HCT116 (cell line): ENCODE measurements around the gene XDH. TPM values are rescaled to one million over a fixed set of nuclear protein-coding genes. Genes with fewer than 3 reads are reported as not detected.

Experiments used
- ATAC-seq: fragments of 200-7000 bp; cut with Tn5 transposase; 2 replicates; pipeline ENCODE4 v1.9.1; 2020; ENCODE audit warnings: mild to moderate bottlenecking, moderate library complexity
- BruUV-seq: library from RNA; stranded (reverse); fragments of 400-500 nt; replicated peaks from 2 replicates; lab custom pipeline; 2021; lab: Mats Ljungman, UMichigan
- CTCF ChIA-PET: fragments of 300-600 bp; sonication (Branson Sonifier 250); formaldehyde crosslinking; loops from one replicate; lab custom pipeline; 2021; ENCODE audit warnings: antibody characterized with exemption; lab: Charles Lee
- POLR2A ChIA-PET: fragments of 300-600, 350-600 bp; sonication (Branson Sonifier 250); formaldehyde crosslinking; loops from one replicate; lab custom pipeline; 2021; ENCODE audit warnings: antibody characterized with exemption; lab: Charles Lee
- RAD21 ChIA-PET, 2 experiments: fragments of 300-600 bp; sonication (Branson Sonifier 250); formaldehyde crosslinking; loops; one replicate each; lab custom pipeline; 2023; ENCODE audit warnings: low total read pairs in 2 of 2; ENCODE audit not compliant: uncharacterized antibody in 2 of 2, unreplicated experiment in 2 of 2, low non-redundant PET in 1 of 2; lab: Charles Lee
- DNase-seq: peaks from one replicate; pipeline ENCODE4 v3.0.0-alpha.2; 2010; ENCODE audit warnings: low read depth, low spot score
- H2AFZ ChIP-seq: fragments of 200-600 bp; shearing (Covaris generic), sonication (generic); 2 replicates; pipeline ENCODE4 v1.6.1; 2017; ENCODE audit warnings: low read depth, mixed run types, mixed read lengths, antibody characterized with exemption, low read length; ENCODE audit not compliant: poor library complexity, severe bottlenecking
- H3K27ac ChIP-seq: 2 replicates; pipeline ENCODE4 v1.5.1; 2012; ENCODE audit warnings: low read depth, low read length
- H3K27me3 ChIP-seq: fragments of 200-600 bp; sonication (generic); 2 replicates; pipeline ENCODE4 v1.6.1; 2016; ENCODE audit warnings: mixed run types, low read length, mixed read lengths; ENCODE audit not compliant: insufficient read depth
- H3K36me3 ChIP-seq, 2 experiments: fragments of 200-500 bp in 1 of 2; fragments of 200-600 bp in 1 of 2; sonication (Bioruptor generic) in 1 of 2; sonication (generic) in 1 of 2; 2 replicates each; pipeline versions ENCODE4 v1.5.1 to v1.6.1; 2014 to 2016; ENCODE audit warnings: low read length in 2 of 2, inconsistent platforms in 1 of 2, mixed read lengths in 1 of 2, mixed run types in 1 of 2; ENCODE audit not compliant: insufficient read depth in 2 of 2, control insufficient read depth in 1 of 2
- H3K4me1 ChIP-seq, 2 experiments: fragments of 200-600 bp in 1 of 2; sonication (generic) in 1 of 2; 2 replicates each; pipeline versions ENCODE4 v1.5.1 to v1.6.1; 2012 to 2017; ENCODE audit warnings: low read length in 2 of 2, inconsistent platforms in 1 of 2, mild to moderate bottlenecking in 1 of 2, mixed read lengths in 1 of 2, mixed run types in 1 of 2, moderate library complexity in 1 of 2; ENCODE audit not compliant: insufficient read depth in 2 of 2, control insufficient read depth in 1 of 2
- H3K4me2 ChIP-seq: fragments of 200-600 bp; sonication (generic); 2 replicates; pipeline ENCODE4 v1.6.1; 2017; ENCODE audit warnings: mixed run types, low read length, mixed read lengths
- H3K4me3 ChIP-seq, 2 experiments: fragments of 200-600 bp in 1 of 2; sonication (generic) in 1 of 2; replicated peaks in 1 of 2; 2 replicates each; pipeline ENCODE4 v1.5.1; 2011 to 2016; ENCODE audit warnings: low read length in 2 of 2, control low read depth in 1 of 2, low read depth in 1 of 2, mild to moderate bottlenecking in 1 of 2, mixed read lengths in 1 of 2, mixed run types in 1 of 2
- H3K79me2 ChIP-seq: fragments of 200-600 bp; sonication (generic); 2 replicates; pipeline ENCODE4 v1.6.1; 2017; ENCODE audit warnings: mild to moderate bottlenecking, mixed run types, low read length, moderate library complexity, mixed read lengths; ENCODE audit not compliant: insufficient read depth
- H3K9ac ChIP-seq: fragments of 200-600 bp; sonication (generic); 2 replicates; pipeline ENCODE4 v1.6.1; 2016; ENCODE audit warnings: low read length, mixed read lengths
- H3K9me2 ChIP-seq: fragments of 200-600 bp; sonication (generic), shearing (Covaris generic); 2 replicates; pipeline ENCODE4 v1.6.1; 2017; ENCODE audit warnings: mixed run types, mild to moderate bottlenecking, moderate library complexity; ENCODE audit not compliant: insufficient read depth
- H3K9me3 ChIP-seq, 2 experiments: fragments of 200-500 bp in 1 of 2; fragments of 200-600 bp in 1 of 2; sonication (Bioruptor generic) in 1 of 2; sonication (generic) in 1 of 2; 2 replicates each; pipeline ENCODE4 v1.6.1; 2014 to 2017; ENCODE audit warnings: low read length in 2 of 2, mixed read lengths in 2 of 2, inconsistent platforms in 1 of 2, low read depth in 1 of 2, mild to moderate bottlenecking in 1 of 2, mixed run types in 1 of 2, moderate library complexity in 1 of 2; ENCODE audit not compliant: control insufficient read depth in 1 of 2, insufficient read depth in 1 of 2
- H4K20me1 ChIP-seq: fragments of 200-600 bp; sonication (generic), shearing (Covaris generic); 2 replicates; pipeline ENCODE4 v1.6.1; 2017; ENCODE audit warnings: mixed run types, mild to moderate bottlenecking, moderate library complexity; ENCODE audit not compliant: insufficient read depth
- CBX3 ChIP-seq: IDR thresholded peaks from 2 replicates; pipeline ENCODE4 v1.6.1; 2012; ENCODE audit warnings: low read depth
- EGR1 ChIP-seq: IDR thresholded peaks from 2 replicates; pipeline ENCODE4 v1.6.1; 2012; ENCODE audit warnings: low read depth
- EZH2phosphoT487 ChIP-seq: fragments of 200-600 bp; IDR thresholded peaks from 2 replicates; pipeline ENCODE4 v1.6.1; 2018; ENCODE audit warnings: antibody characterized with exemption, borderline replicate concordance
- FOSL1 ChIP-seq: IDR thresholded peaks from 2 replicates; pipeline ENCODE4 v1.6.1; 2012; ENCODE audit warnings: low read depth
- JUND ChIP-seq: IDR thresholded peaks from 2 replicates; pipeline ENCODE4 v1.6.1; 2012
- POLR2A ChIP-seq: IDR thresholded peaks from 2 replicates; pipeline ENCODE4 v1.7.0; 2011; ENCODE audit warnings: borderline replicate concordance; ENCODE audit not compliant: insufficient read depth, insufficient read length; ENCODE audit errors: extremely low read depth
- POLR2AphosphoS5 ChIP-seq: IDR thresholded peaks from 2 replicates; pipeline ENCODE4 v1.6.1; 2011; ENCODE audit warnings: mild to moderate bottlenecking, low read depth, low read length, moderate library complexity
- RAD21 ChIP-seq: IDR thresholded peaks from 2 replicates; pipeline ENCODE4 v1.6.1; 2012; ENCODE audit warnings: low read depth, mild to moderate bottlenecking
- SIN3A ChIP-seq: IDR thresholded peaks from 2 replicates; pipeline ENCODE4 v1.6.1; 2012; ENCODE audit warnings: low read depth
- SP1 ChIP-seq: IDR thresholded peaks from 2 replicates; pipeline ENCODE4 v1.6.1; 2012; ENCODE audit warnings: low read depth
- SRF ChIP-seq: IDR thresholded peaks from 2 replicates; pipeline ENCODE4 v1.6.1; 2012; ENCODE audit warnings: low read depth
- TCF7L2 ChIP-seq: IDR thresholded peaks from 2 replicates; pipeline ENCODE4 v1.7.0; 2011; ENCODE audit warnings: borderline replicate concordance, inconsistent platforms; ENCODE audit not compliant: insufficient read depth, insufficient read length; ENCODE audit errors: extremely low read depth
- YY1 ChIP-seq: IDR thresholded peaks from 2 replicates; pipeline ENCODE4 v1.6.1; 2011; ENCODE audit warnings: low read length, low read depth, moderate library complexity, mild to moderate bottlenecking; ENCODE audit not compliant: insufficient replicate concordance; ENCODE audit errors: extremely low read depth
- ZNF274 ChIP-seq: fragments of 200-500 bp; sonication (Bioruptor generic); IDR thresholded peaks from 2 replicates; pipeline ENCODE4 v1.6.1; 2014; ENCODE audit warnings: mild to moderate bottlenecking, low read depth, low read length, inconsistent platforms
- intact Hi-C: fragments of 100-400 bp; cut with micrococcal nuclease; formaldehyde crosslinking; loops from 2 replicates; pipeline ENCODE4 v1.10.0; 2022
- total RNA-seq: library from RNA; stranded (reverse); gene quantifications from one replicate; pipeline ENCODE4 v1.2.1, GENCODE V29; 2021; ENCODE audit not compliant: unreplicated experiment
- TF ChIP-seq, protein P1 (sequence below): IDR thresholded peaks from 2 replicates; pipeline ENCODE4 v1.6.1; 2012
- TF ChIP-seq, protein P2 (sequence below): IDR thresholded peaks from 2 replicates; pipeline ENCODE4 v1.6.1; 2011; ENCODE audit warnings: mild to moderate bottlenecking, low read length, moderate library complexity; ENCODE audit not compliant: insufficient replicate concordance; ENCODE audit errors: extremely low read depth
- TF ChIP-seq, protein P3 (sequence below): IDR thresholded peaks from 2 replicates; pipeline ENCODE4 v1.6.1; 2012
- TF ChIP-seq, protein P4 (sequence below), 3 experiments: fragments of 200-600 bp in 1 of 3; sonication (generic) in 1 of 3; IDR thresholded peaks in 2 of 3; conservative IDR thresholded peaks in 1 of 3; 2 replicates each; pipeline ENCODE4 v1.5.1; 2012 to 2017; ENCODE audit warnings: low read depth in 2 of 3, low read length in 2 of 3, antibody characterized with exemption in 1 of 3, borderline replicate concordance in 1 of 3, control low read depth in 1 of 3, mild to moderate bottlenecking in 1 of 3, mixed read lengths in 1 of 3, mixed run types in 1 of 3, moderate library complexity in 1 of 3; ENCODE audit not compliant: insufficient read depth in 1 of 3

Gene XDH
- total RNA-seq, 1 experiment from 2014 or later: 0.15 TPM

DNA sequence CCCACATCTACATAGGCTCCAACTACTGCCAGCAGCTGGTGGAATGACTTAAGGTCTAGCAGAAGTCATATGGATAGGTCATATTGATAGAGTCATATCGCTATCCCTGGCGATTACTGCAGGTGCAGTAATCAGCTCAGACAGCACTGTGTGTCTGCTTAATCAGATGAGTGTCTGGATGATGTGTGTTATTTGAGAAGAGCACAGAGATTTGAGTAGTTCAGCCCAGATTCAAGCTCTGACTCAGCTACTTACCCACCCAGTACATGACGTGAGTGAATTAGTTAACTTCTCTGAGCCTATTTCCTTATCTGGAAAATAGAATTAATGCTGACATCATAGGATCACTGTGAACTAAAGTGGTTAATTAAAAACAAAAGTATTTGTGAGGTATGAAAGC, 101.6 kb downstream of the XDH start:
- no peak for DNase-seq
- intact Hi-C loops: no loop called here
- TF ChIP-seq YY1: no peak
- TF ChIP-seq RAD21: no peak
- no peak for TF ChIP-seq SP1
- TF ChIP-seq ZNF274: no peak
- no peak for TF ChIP-seq EGR1
- TF ChIP-seq TCF7L2: no peak
- TF ChIP-seq, all 23 proteins: peak for 0
- Histone ChIP-seq H3K27me3 (no peaks in the 10 kb centered on the region), H3K4me1 (no peaks in the 10 kb centered on the region), H3K4me3 (no peak overlapping the region), H3K9ac (no peak overlapping the region), H3K27ac (no peak overlapping the region), H2AFZ (no peak overlapping the region), H3K36me3 (no peaks in the 10 kb centered on the region), H4K20me1 (no peaks in the 10 kb centered on the region), H3K9me2 (no peaks in the 10 kb centered on the region), H3K4me2 (no peak overlapping the region), H3K79me2 (no peaks in the 10 kb centered on the region), H3K9me3 (no peaks in the 10 kb centered on the region)
- ChIA-PET RAD21 (no interaction called here), POLR2A (no interaction called here), CTCF (no interaction called here)
- no peak for ATAC-seq
- BruUV-seq: no TSS peak

DNA sequence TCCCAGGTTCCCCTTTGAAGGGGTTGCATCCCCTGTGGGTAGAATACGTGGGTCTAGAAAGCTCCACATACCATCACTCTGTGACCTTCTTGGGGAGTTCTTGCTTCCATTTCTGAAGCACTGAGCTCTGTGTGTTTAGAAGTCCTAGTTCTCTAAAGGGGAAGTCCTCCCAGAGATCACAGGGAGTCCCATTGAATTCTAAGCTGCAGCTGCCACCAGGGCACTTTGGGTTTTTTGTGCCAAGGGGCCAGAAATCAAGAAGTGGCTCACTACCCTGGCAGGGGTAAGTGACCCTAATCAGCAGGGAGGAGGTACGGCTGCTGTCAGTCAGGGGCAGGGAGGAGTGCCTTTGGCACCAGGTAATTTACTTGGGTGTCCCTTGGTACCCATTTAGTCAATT, 109.7 kb downstream of the XDH start:
- Histone ChIP-seq H3K36me3 (no peaks in the 10 kb centered on the region), H3K9ac (no peak overlapping the region), H3K27ac (no peak overlapping the region), H3K4me1 (no peaks in the 10 kb centered on the region), H3K9me2 (no peaks in the 10 kb centered on the region), H3K79me2 (no peaks in the 10 kb centered on the region), H3K27me3 (0 out of 2 replicates have a peak, but pooled peaks cover 8% of the 10 kb centered on the region), H3K4me3 (no peak overlapping the region), H3K9me3 (no peaks in the 10 kb centered on the region), H3K4me2 (no peak overlapping the region), H4K20me1 (no peaks in the 10 kb centered on the region), H2AFZ (no peak overlapping the region)
- ChIA-PET CTCF (no interaction called here), POLR2A (no interaction called here), RAD21 (no interaction called here)
- ATAC-seq: no peak
- intact Hi-C loops: no loop called here
- DNase-seq: no peak
- no TSS peak for BruUV-seq
- TF ChIP-seq SIN3A (no peak), POLR2AphosphoS5 (no peak), CBX3 (no peak), YY1 (no peak), FOSL1 (no peak), RAD21 (no peak), SRF (no peak), POLR2A (no peak), ZNF274 (no peak), EZH2phosphoT487 (no peak), TCF7L2 (no peak), JUND (no peak)
- TF ChIP-seq, protein P1, sequence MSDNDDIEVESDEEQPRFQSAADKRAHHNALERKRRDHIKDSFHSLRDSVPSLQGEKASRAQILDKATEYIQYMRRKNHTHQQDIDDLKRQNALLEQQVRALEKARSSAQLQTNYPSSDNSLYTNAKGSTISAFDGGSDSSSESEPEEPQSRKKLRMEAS: no peak
- TF ChIP-seq, protein P2, sequence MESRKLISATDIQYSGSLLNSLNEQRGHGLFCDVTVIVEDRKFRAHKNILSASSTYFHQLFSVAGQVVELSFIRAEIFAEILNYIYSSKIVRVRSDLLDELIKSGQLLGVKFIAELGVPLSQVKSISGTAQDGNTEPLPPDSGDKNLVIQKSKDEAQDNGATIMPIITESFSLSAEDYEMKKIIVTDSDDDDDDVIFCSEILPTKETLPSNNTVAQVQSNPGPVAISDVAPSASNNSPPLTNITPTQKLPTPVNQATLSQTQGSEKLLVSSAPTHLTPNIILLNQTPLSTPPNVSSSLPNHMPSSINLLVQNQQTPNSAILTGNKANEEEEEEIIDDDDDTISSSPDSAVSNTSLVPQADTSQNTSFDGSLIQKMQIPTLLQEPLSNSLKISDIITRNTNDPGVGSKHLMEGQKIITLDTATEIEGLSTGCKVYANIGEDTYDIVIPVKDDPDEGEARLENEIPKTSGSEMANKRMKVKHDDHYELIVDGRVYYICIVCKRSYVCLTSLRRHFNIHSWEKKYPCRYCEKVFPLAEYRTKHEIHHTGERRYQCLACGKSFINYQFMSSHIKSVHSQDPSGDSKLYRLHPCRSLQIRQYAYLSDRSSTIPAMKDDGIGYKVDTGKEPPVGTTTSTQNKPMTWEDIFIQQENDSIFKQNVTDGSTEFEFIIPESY: no peak
- TF ChIP-seq, protein P3, sequence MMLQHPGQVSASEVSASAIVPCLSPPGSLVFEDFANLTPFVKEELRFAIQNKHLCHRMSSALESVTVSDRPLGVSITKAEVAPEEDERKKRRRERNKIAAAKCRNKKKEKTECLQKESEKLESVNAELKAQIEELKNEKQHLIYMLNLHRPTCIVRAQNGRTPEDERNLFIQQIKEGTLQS: no peak
- TF ChIP-seq, protein P4, sequence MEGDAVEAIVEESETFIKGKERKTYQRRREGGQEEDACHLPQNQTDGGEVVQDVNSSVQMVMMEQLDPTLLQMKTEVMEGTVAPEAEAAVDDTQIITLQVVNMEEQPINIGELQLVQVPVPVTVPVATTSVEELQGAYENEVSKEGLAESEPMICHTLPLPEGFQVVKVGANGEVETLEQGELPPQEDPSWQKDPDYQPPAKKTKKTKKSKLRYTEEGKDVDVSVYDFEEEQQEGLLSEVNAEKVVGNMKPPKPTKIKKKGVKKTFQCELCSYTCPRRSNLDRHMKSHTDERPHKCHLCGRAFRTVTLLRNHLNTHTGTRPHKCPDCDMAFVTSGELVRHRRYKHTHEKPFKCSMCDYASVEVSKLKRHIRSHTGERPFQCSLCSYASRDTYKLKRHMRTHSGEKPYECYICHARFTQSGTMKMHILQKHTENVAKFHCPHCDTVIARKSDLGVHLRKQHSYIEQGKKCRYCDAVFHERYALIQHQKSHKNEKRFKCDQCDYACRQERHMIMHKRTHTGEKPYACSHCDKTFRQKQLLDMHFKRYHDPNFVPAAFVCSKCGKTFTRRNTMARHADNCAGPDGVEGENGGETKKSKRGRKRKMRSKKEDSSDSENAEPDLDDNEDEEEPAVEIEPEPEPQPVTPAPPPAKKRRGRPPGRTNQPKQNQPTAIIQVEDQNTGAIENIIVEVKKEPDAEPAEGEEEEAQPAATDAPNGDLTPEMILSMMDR (IDR thresholded peaks at IDR 0.05 in 2 of 3, conservative IDR thresholded peaks at IDR 0.05 in 1 of 3; ENCODE audit: borderline replicate concordance in 1 of 3, insufficient read depth in 1 of 3, low read depth in 2 of 3, low read length in 2 of 3): no peak
